CD4-positive, alpha-beta T cell (primary cell): ENCODE data around the gene MFAP3. TPM values are rescaled to one million over a fixed set of nuclear protein-coding genes. Genes with fewer than 3 reads are reported as not detected.
A peak's percentile ranks its signal among the peaks of the same experiment; 100 is the strongest.

Experiments
- ATAC-seq: fragments of 200-7000 bp; cut with Tn5 transposase; one replicate; pipeline ENCODE4 v1.10.0; 2022; ENCODE audit warnings: mild to moderate bottlenecking; ENCODE audit not compliant: poor library complexity
- CTCF ChIA-PET: fragments of 350-600 bp; sonication (Branson Sonifier 250); formaldehyde crosslinking; loops from one replicate; lab custom pipeline; 2021; ENCODE audit warnings: antibody characterized with exemption, inconsistent platforms; lab: Charles Lee
- POLR2A ChIA-PET: fragments of 350-600 bp; sonication (Branson Sonifier 250); formaldehyde crosslinking; loops from one replicate; lab custom pipeline; 2021; ENCODE audit warnings: antibody characterized with exemption, inconsistent platforms; lab: Charles Lee
- DNase-seq, 14 experiments: peaks; one replicate each; pipeline ENCODE4 v3.0.0-alpha.2; 2013 to 2020; ENCODE audit warnings: mixed read lengths in 2 of 14
- H3K27ac ChIP-seq, 2 donors: one replicate each; pipeline versions ENCODE4 v1.5.1 to v1.7.0; 2013; ENCODE audit warnings: low read length in 2 of 2, low read depth in 1 of 2, mild to moderate bottlenecking in 1 of 2
- H3K27me3 ChIP-seq, 2 experiments: 1 replicate in 1 of 2; 2 replicates in 1 of 2; pipeline versions ENCODE4 v1.6.1 to v1.7.0; 2013; ENCODE audit warnings: low read length in 2 of 2, control low read depth in 1 of 2, mild to moderate bottlenecking in 1 of 2, moderate library complexity in 1 of 2; ENCODE audit not compliant: insufficient read depth in 2 of 2, control insufficient read depth in 1 of 2
- H3K36me3 ChIP-seq: one replicate; pipeline ENCODE4 v1.6.1; 2013; ENCODE audit warnings: low read length, control low read depth; ENCODE audit not compliant: insufficient read depth
- H3K4me1 ChIP-seq: one replicate; pipeline ENCODE4 v1.6.1; 2013; ENCODE audit warnings: low read length, control low read depth; ENCODE audit not compliant: insufficient read depth
- H3K4me3 ChIP-seq: one replicate; pipeline ENCODE4 v1.5.1; 2013; ENCODE audit warnings: mild to moderate bottlenecking, low read length, moderate library complexity
- H3K9me3 ChIP-seq, 2 experiments: 1 replicate in 1 of 2; 2 replicates in 1 of 2; pipeline versions ENCODE4 v1.6.1 to v1.7.0; 2013; ENCODE audit warnings: low read length in 2 of 2, mild to moderate bottlenecking in 2 of 2, control low read depth in 1 of 2, moderate library complexity in 1 of 2; ENCODE audit not compliant: control insufficient read depth in 1 of 2, insufficient read depth in 1 of 2
- H3K27ac Mint-ChIP-seq: one replicate; pipeline ENCODE4 v1.8.0; 2020; ENCODE audit warnings: mixed read lengths
- H3K27me3 Mint-ChIP-seq: one replicate; pipeline ENCODE4 v1.8.0; 2021; ENCODE audit warnings: mixed read lengths
- H3K36me3 Mint-ChIP-seq: one replicate; pipeline ENCODE4 v1.8.0; 2021; ENCODE audit warnings: low read depth, mixed read lengths
- H3K4me1 Mint-ChIP-seq: one replicate; pipeline ENCODE4 v1.8.0; 2021; ENCODE audit warnings: low read depth, mixed read lengths
- H3K4me3 Mint-ChIP-seq: one replicate; pipeline ENCODE4 v1.8.0; 2020; ENCODE audit warnings: mild to moderate bottlenecking, mixed read lengths
- H3K9me3 Mint-ChIP-seq: one replicate; pipeline ENCODE4 v1.8.0; 2020; ENCODE audit warnings: mixed read lengths
- intact Hi-C, 2 experiments: fragments of 100-400 bp; cut with DNase I in 1 of 2; cut with micrococcal nuclease in 1 of 2; formaldehyde crosslinking; loops; one replicate each; pipeline versions ENCODE4 v1.15.1 to v1.9.0; 2023 to 2025; cut with DNase I, micrococcal nuclease
- total RNA-seq, 174 experiments: library from RNA in 2 of 174; stranded (reverse) in 2 of 174; gene quantifications; one replicate each; pipeline ENCODE4 v1.2.3 and lab custom pipeline; 2021 to 2026
- TF ChIP-seq, protein P1 (sequence below): fragments of 200-600 bp; IDR thresholded peaks from one replicate; pipeline ENCODE4 v1.8.0; 2022; ENCODE audit warnings: antibody characterized with exemption, mild to moderate bottlenecking

Gene MFAP3
- total RNA-seq, 2 experiments from 2014 or later: 14.9 to 17.7 TPM

DNA sequence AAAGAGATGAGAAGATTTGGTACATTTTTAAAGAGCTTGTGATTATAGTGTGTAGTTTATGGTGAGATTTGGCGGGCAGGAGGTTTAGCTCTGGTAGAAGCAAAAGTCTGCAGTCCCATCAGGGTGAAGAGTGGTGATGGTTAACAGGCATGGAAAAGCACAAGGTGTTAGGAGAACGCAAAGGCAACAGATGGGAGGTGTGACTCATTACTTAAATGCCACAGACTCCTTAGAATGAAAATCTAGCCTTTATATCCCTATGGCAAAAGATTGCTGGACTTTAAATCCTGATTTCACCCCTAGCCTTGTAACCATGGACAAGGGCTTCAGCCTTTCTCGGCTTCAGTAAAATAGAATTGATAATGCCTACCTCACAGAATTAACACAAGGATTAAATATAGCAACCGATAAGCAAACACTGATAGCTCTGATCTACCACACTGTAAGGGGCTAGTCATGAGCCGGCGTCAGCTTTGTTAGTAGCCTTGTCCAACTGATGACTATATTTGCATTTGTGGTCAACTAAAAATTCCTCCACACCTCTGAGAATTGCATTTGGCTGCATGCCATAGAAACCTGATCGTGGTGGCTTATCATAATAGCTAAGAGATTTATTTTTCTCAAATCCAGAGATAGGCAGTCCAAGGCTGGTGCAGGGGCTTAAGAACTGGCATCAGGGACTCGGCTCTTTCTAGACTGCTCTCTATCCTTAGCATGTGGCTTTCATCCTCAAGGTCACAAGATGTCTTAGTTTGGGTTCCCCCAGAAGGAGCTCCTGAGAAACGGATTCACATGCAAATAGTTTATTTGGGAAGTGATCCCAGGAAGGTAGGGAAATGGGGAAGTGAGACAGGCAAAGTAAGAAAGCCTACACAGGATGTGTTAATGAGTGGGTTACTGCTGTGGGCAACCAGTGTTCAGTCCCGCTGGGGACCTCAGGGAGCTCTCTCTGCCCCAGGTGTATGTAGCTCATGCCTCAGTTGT lies 19.6 kb downstream of the MFAP3 start:
- Mint-ChIP-seq H3K27ac (no peak overlapping the region), H3K27me3 (no peaks in the 10 kb centered on the region), H3K9me3 (no peaks in the 10 kb centered on the region), H3K36me3 (peaks cover 33% of the 10 kb centered on the region), H3K4me3 (no peak overlapping the region), H3K4me1 (peaks cover 23% of the 10 kb centered on the region)
- H3K4me1 ChIP-seq: peaks cover 9% of the 10 kb centered on the region
- DNase-seq: no peak
- no peak for ATAC-seq
- no peak overlapping the region for H3K27ac ChIP-seq
- no peaks in the 10 kb centered on the region for H3K9me3 ChIP-seq
- TF ChIP-seq, protein P1, sequence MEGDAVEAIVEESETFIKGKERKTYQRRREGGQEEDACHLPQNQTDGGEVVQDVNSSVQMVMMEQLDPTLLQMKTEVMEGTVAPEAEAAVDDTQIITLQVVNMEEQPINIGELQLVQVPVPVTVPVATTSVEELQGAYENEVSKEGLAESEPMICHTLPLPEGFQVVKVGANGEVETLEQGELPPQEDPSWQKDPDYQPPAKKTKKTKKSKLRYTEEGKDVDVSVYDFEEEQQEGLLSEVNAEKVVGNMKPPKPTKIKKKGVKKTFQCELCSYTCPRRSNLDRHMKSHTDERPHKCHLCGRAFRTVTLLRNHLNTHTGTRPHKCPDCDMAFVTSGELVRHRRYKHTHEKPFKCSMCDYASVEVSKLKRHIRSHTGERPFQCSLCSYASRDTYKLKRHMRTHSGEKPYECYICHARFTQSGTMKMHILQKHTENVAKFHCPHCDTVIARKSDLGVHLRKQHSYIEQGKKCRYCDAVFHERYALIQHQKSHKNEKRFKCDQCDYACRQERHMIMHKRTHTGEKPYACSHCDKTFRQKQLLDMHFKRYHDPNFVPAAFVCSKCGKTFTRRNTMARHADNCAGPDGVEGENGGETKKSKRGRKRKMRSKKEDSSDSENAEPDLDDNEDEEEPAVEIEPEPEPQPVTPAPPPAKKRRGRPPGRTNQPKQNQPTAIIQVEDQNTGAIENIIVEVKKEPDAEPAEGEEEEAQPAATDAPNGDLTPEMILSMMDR: no peak
- intact Hi-C loops: no loop called here
- CTCF ChIA-PET: interaction anchor here (1.0 to 2.7 kb wide), 2 partner anchors 9 to 14 kb away, joined by 3 to 7 read pairs; no protein-coding TSS in a partner anchor
- POLR2A ChIA-PET: interaction anchor here (1.0 to 2.3 kb wide), 2 partner anchors 10 to 20 kb away, joined by 4 to 9 read pairs; partner anchors contain the start of genes FAM114A2 and MFAP3
- no peaks in the 10 kb centered on the region for H3K27me3 ChIP-seq
- H3K36me3 ChIP-seq: peaks cover 12% of the 10 kb centered on the region
- H3K4me3 ChIP-seq: no peak overlapping the region

DNA sequence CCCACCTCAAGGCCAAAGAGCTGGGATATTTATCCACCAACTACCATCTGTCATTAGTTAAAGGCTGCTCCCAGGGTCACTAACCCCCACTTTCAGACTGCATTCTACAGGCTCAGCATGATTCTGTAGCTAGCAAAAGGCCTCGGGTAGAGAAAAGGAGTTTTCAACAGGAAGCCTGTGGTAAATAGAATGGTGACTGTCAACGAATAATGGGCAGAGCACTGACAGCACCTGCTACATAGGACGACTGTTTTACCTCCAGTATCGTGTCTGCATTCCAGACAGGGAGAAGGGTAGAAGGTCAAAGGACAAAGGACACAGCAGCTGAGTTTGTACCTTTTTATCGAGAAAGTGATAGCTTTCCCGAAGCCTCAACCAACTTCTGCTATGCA lies 20.3 kb downstream of the MFAP3 start:
- Mint-ChIP-seq H3K4me3 (no peak overlapping the region), H3K27me3 (no peaks in the 10 kb centered on the region), H3K27ac (no peak overlapping the region), H3K4me1 (peaks cover 23% of the 10 kb centered on the region), H3K9me3 (no peaks in the 10 kb centered on the region), H3K36me3 (peaks cover 26% of the 10 kb centered on the region)
- DNase-seq (no peak), ATAC-seq (no peak)
- Histone ChIP-seq H3K4me3 (no peak overlapping the region), H3K27me3 (no peaks in the 10 kb centered on the region), H3K9me3 (no peaks in the 10 kb centered on the region), H3K27ac (no peak overlapping the region), H3K36me3 (peaks cover 10% of the 10 kb centered on the region), H3K4me1 (peaks cover 9% of the 10 kb centered on the region)
- POLR2A ChIA-PET: interaction anchor here (1.0 to 2.3 kb wide), 2 partner anchors 10 to 21 kb away, joined by 4 to 9 read pairs; partner anchors contain the start of genes FAM114A2 and MFAP3
- CTCF ChIA-PET: interaction anchor here (1.0 to 2.7 kb wide), 2 partner anchors 10 to 13 kb away, joined by 3 to 7 read pairs; no protein-coding TSS in a partner anchor
- TF ChIP-seq, protein P1: no peak
- intact Hi-C loops: no loop called here

DNA sequence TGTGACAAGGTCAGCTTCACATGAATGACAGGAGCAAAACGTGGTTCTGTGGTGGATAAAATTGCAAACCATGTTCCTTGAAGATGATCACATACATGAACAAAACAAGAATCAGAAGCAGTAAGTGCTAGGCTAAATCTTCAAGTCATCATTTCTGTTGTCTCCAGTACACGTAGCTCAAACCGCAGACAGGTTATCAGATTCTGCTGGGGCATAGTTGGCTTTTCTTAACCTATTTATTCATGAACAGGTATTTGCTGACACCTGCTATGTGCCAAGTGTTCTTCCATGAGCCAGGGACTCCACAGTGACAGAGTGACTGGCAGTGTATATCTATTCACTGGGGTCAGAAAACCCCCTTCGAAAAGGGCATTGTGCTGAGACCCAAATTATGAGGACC lies 20.8 kb downstream of the MFAP3 start:
- Histone ChIP-seq H3K27me3 (no peaks in the 10 kb centered on the region), H3K4me1 (peaks cover 9% of the 10 kb centered on the region), H3K27ac (no peak overlapping the region), H3K9me3 (no peaks in the 10 kb centered on the region), H3K36me3 (peaks cover 5% of the 10 kb centered on the region), H3K4me3 (no peak overlapping the region)
- ATAC-seq: peak; percentile 24
- Mint-ChIP-seq H3K9me3 (no peaks in the 10 kb centered on the region), H3K4me3 (no peak overlapping the region), H3K27me3 (no peaks in the 10 kb centered on the region), H3K36me3 (peaks cover 22% of the 10 kb centered on the region), H3K27ac (no peak overlapping the region), H3K4me1 (peaks cover 23% of the 10 kb centered on the region)
- DNase-seq: no peak
- TF ChIP-seq, protein P1: no peak
- POLR2A ChIA-PET: interaction anchor here (2.3 kb wide), 1 partner anchor 21 kb away, joined by 9 read pairs; the partner anchor contains the start of genes FAM114A2 and MFAP3
- intact Hi-C loops: no loop called here
- CTCF ChIA-PET: interaction anchor here (0.6 to 2.7 kb wide), 3 partner anchors 10 to 70 kb away, joined by 3 to 7 read pairs (median 3); no protein-coding TSS in a partner anchor
